Right atrium auricular region (tissue), 2 donors: ENCODE measurements around the gene DUSP3. TPM values are rescaled to one million over a fixed set of nuclear protein-coding genes. Genes with fewer than 3 reads are reported as not detected.

Source experiments
- DNase-seq: peaks from one replicate; pipeline ENCODE4 v3.0.0-alpha.2; 2019; ENCODE audit warnings: low spot score
- H3K27ac ChIP-seq, 2 donors: fragments of 200-600 bp; sonication (generic); 1 replicate in 1 of 2; 2 replicates in 1 of 2; pipeline ENCODE4 v1.5.1; 2016 to 2019
- H3K27me3 ChIP-seq, 2 donors: fragments of 200-600 bp; sonication (generic); one replicate each; pipeline versions ENCODE4 v1.5.1 to v1.6.0; 2017 to 2019
- H3K36me3 ChIP-seq: fragments of 200-600 bp; sonication (generic); one replicate; pipeline ENCODE4 v1.5.1; 2016
- H3K4me1 ChIP-seq, 2 donors: fragments of 200-600 bp; sonication (generic); one replicate each; pipeline versions ENCODE4 v1.5.1 to v1.6.0; 2017 to 2019
- H3K4me3 ChIP-seq, 2 donors: fragments of 200-600 bp; sonication (generic); 1 replicate in 1 of 2; 2 replicates in 1 of 2; pipeline ENCODE4 v1.5.1; 2017 to 2019; ENCODE audit warnings: mild to moderate bottlenecking in 1 of 2, moderate library complexity in 1 of 2
- H3K9me3 ChIP-seq, 2 donors: fragments of 200-600 bp; sonication (generic); one replicate each; pipeline ENCODE4 v1.5.1; 2019
- CTCF ChIP-seq, 2 donors: fragments of 200-600 bp; sonication (generic); IDR thresholded peaks; one replicate each; pipeline ENCODE4 v1.5.1; 2019; ENCODE audit warnings: antibody characterized with exemption in 2 of 2
- total RNA-seq, 2 donors: library from RNA; depleted of rRNA; stranded (reverse); fragments of >200 nt; gene quantifications; one replicate each; pipeline ENCODE4 v1.1.0, GENCODE V29; 2016

DUSP3 gene
- total RNA-seq, 2 donors from 2014 or later: 151 to 175 TPM

DNA sequence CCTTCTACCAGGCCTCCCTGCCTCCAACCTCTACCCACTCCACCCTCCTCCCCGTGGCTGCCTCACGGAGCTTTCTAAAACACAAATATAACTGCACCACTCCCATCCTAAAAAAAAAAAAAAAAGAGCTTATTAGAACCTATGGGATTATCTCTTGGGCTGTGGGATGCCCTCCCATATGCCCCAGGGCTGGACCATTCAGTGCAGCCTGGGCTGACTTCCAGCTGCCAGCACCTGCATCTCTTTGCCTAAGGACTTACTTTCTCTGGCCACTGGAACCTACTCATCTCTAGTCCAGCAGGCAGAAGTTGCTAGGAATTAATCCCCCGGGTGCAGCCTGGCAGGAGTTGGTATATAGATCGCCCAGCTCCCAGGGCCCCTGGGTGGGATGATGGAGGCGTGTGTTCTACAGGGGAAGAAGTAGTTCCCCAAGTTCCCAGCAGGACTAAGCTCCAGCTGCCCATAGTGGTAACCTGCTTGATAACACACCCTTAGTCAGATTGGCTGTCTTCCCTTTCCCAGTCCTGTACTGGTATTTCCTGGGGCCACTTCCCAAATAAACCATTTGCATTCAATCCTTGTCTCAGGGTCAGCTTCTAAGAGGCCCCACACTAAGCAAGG lies 43.9 kb upstream of the DUSP3 start:
- Histone ChIP-seq H3K4me3 (no peak overlapping the region), H3K27me3 (no peaks in the 10 kb centered on the region), H3K9me3 (no peaks in the 10 kb centered on the region), H3K4me1 (peaks cover 0 to 51% of the 10 kb centered on the region in 2 donors), H3K27ac (peak overlapping the region; percentile 91 to 96), H3K36me3 (peaks cover 77% of the 10 kb centered on the region)
- no peak for TF ChIP-seq CTCF (IDR thresholded peaks at IDR 0.05)
- DNase-seq: no peak

GRCh38 chr17:43820759-43821158 lies 42.0 kb upstream of the DUSP3 start:
- Histone ChIP-seq H3K27me3 (no peaks in the 10 kb centered on the region), H3K27ac (peak overlapping the region; percentile 91 to 96), H3K9me3 (no peaks in the 10 kb centered on the region), H3K4me1 (peaks cover 0 to 52% of the 10 kb centered on the region in 2 donors), H3K36me3 (peaks cover 77% of the 10 kb centered on the region), H3K4me3 (no peak overlapping the region)
- no peak for TF ChIP-seq CTCF (IDR thresholded peaks at IDR 0.05)
- no peak for DNase-seq

DNA sequence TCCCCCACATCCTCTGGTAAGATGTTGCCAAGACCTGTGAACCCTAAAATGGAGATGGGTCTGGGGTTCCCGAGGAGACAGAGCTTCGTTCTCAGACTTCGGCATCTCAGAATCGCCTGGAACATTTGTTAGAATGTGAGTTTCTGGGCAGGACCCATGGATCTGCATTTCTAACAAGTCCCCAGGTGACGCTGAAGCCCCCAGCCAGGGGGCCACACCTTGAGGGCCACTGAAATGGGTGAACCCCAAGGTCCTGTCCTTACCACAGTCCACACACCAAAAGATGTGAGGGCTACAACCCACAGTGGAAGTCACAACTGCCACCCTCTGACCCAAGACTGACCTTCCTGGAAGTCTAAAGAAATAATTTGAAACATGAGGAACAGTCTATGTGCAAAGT lies 40.2 kb upstream of the DUSP3 start:
- no peak for DNase-seq
- Histone ChIP-seq H3K4me1 (peaks cover 0 to 37% of the 10 kb centered on the region in 2 donors), H3K9me3 (no peaks in the 10 kb centered on the region), H3K4me3 (no peak overlapping the region), H3K27me3 (no peaks in the 10 kb centered on the region), H3K36me3 (peaks cover 81% of the 10 kb centered on the region), H3K27ac (peak overlapping the region in 1 of 2 donors; percentile 52)
- TF ChIP-seq CTCF (IDR thresholded peaks at IDR 0.05): no peak

DNA sequence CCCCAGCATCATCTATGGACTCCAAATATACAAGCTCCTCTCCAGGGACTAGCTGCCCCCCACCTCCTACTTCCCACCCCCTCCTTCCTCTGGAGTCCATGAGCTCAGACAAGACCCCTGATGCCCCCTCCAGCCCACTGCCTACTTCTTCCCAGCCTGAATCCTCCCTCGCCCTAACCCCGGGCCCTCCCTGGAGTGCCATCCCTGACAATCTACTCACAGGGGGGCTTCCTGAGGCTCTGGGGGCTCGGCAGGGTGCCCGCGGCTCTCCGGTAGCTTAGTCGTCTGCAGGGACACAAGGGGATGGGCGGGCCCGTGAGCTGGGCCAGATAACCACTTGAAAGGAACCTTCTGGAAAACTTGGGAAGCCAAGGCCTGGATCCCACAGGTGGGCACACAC lies 39.0 kb upstream of the DUSP3 start:
- Histone ChIP-seq H3K27me3 (no peaks in the 10 kb centered on the region), H3K4me1 (peaks cover 0 to 31% of the 10 kb centered on the region in 2 donors), H3K27ac (peak overlapping the region; percentile 48 to 52), H3K9me3 (no peaks in the 10 kb centered on the region), H3K36me3 (peaks cover 92% of the 10 kb centered on the region), H3K4me3 (no peak overlapping the region)
- no peak for TF ChIP-seq CTCF (IDR thresholded peaks at IDR 0.05)
- no peak for DNase-seq

GRCh38 chr17:43816336-43817320 lies 37.9 kb upstream of the DUSP3 start:
- no peak overlapping the region for H3K4me3 ChIP-seq
- no peaks in the 10 kb centered on the region for H3K9me3 ChIP-seq
- DNase-seq: no peak
- H3K4me1 ChIP-seq: peaks cover 0 to 21% of the 10 kb centered on the region in 2 donors
- TF ChIP-seq CTCF (IDR thresholded peaks at IDR 0.05): no peak
- no peaks in the 10 kb centered on the region for H3K27me3 ChIP-seq
- peaks cover 98% of the 10 kb centered on the region for H3K36me3 ChIP-seq
- H3K27ac ChIP-seq: peak overlapping the region; percentile 48 to 52
